ENCODE data around the gene ABHD5.

The ABHD5 gene

GRCh38 chr3:43768381-43768973 is 77.7 kb downstream of the ABHD5 start:
- TF ChIP-seq GATA3 (IDR thresholded peaks at IDR 0.05; ENCODE audit: low read depth, low read length), result no peak
- TF ChIP-seq GATA2 (IDR thresholded peaks at IDR 0.05; ENCODE audit: low read depth, low read length), result no peak

DNA sequence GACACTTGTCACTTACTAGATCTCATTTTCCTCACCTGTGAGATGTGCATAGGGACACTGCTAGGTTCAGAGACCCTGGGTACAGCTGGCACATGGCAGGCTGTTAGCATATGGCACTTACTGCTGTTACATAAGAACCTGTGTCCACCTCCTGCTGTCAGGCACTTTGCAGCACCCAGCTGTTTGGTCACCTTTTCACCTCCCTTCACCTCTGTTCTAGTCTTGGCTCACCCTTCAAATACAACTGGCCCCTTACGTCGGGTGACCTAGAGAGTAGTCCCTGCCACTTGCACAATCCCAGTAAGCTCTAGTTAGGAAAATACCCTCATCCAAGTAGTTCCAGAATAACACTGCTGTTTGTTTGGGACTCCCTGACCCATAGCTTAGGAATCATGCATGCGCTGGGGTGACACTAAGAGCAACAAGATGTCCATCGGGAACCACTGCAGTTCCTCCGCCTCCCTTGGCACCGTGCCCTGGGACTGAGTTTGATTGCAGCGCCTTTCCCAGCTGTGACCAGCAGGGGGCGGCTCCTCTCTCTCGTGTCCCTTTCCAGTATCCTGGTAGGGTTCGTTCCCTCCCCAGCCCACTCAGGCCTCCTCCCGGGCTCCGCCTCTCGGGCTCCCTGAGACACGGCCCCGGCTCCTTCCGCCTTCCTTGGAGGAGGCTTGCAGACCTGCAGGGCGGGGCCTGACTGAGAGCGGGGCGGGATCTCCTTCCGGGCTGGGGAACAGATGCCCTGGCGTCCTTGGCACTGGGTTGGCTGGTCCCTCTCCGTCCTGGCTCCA is 78.6 kb downstream of the ABHD5 start:
- TF ChIP-seq GATA2 (IDR thresholded peaks at IDR 0.05; ENCODE audit: low read depth, low read length) (no peak; the same call in 1 of the 2 replicates), GATA3 (IDR thresholded peaks at IDR 0.05; ENCODE audit: low read depth, low read length) (no peak)

- TF ChIP-seq GATA3 (IDR thresholded peaks at IDR 0.05; ENCODE audit: low read depth, low read length) (no peak), GATA2 (IDR thresholded peaks at IDR 0.05; ENCODE audit: low read depth, low read length) (no peak)
These were observed 79.2 kb downstream of the ABHD5 start for GRCh38 chr3:43769885-43770425.

DNA sequence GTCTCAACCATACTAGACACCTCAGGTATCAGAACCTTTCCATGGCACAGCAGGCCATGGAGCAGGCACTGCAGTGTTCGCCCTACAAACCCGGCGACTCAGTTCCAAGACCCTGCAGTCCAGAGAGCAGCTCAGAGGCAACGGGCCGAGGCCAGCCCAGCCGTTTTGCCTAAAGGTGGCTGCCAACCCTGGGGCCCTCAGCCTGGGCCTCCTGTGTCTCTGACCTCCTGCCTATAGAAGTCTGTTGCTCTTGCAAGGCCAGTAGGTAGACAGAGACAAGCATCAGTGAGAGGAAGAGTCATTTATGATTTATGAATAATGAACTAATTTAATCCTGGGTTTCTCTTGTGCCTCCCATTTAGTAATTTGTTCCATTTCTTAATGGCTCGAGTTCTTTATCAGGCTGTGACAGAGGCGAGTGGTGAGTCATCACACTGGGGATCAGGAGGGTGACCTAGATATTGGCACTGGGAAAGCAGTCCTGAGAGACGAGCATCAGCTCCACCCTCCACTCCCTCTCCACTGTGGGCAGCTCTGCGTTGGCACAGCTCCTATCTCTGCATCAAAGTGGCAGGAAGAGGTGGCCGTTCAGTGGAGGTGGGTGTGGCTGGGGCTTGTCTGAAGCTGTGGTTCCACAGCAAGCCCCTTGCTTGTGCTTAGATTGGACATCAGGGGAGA is 79.8 kb downstream of the ABHD5 start:
- TF ChIP-seq GATA3 (IDR thresholded peaks at IDR 0.05; ENCODE audit: low read depth, low read length) (peak; percentile 88), GATA2 (IDR thresholded peaks at IDR 0.05; ENCODE audit: low read depth, low read length) (peak; percentile 98)

- TF ChIP-seq GATA2 (IDR thresholded peaks at IDR 0.05; ENCODE audit: low read depth, low read length) (no peak), GATA3 (IDR thresholded peaks at IDR 0.05; ENCODE audit: low read depth, low read length) (no peak)
These were observed 80.9 kb downstream of the ABHD5 start for GRCh38 chr3:43771610-43772009.

GRCh38 chr3:43773273-43774094 is 82.7 kb downstream of the ABHD5 start:
- TF ChIP-seq GATA3 (IDR thresholded peaks at IDR 0.05; ENCODE audit: low read depth, low read length), result no peak
- no peak for TF ChIP-seq GATA2 (IDR thresholded peaks at IDR 0.05; ENCODE audit: low read depth, low read length)

DNA sequence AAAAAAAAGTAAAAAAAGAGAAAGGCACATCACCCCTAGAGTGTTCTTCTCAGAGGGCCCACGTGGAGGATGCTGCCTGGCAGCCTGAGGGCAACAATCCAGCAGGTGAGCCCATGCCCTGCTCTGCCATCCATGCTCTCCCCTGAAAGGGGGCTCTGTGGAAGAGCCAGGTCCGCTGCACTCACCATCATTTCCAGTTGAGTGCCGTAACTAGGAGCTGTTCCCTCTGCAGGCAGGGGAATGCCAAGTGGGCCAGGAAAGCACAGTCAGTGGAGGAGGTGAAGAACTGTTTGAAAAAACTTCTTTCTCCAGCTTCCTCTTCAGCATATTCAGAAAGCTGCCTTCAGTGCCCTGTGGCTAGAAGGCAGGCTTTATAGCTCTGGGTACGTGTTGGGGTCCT is 84.1 kb downstream of the ABHD5 start:
- TF ChIP-seq GATA3 (IDR thresholded peaks at IDR 0.05; ENCODE audit: low read depth, low read length), result no peak
- no peak for TF ChIP-seq GATA2 (IDR thresholded peaks at IDR 0.05; ENCODE audit: low read depth, low read length)

GRCh38 chr3:43776101-43776500 is 85.4 kb downstream of the ABHD5 start:
- TF ChIP-seq GATA3 (IDR thresholded peaks at IDR 0.05; ENCODE audit: low read depth, low read length) (no peak), GATA2 (IDR thresholded peaks at IDR 0.05; ENCODE audit: low read depth, low read length) (no peak)

GRCh38 chr3:43779850-43780249 is 89.1 kb downstream of the ABHD5 start:
- TF ChIP-seq GATA2 (IDR thresholded peaks at IDR 0.05; ENCODE audit: low read depth, low read length), result no peak
- no peak for TF ChIP-seq GATA3 (IDR thresholded peaks at IDR 0.05; ENCODE audit: low read depth, low read length)

- TF ChIP-seq GATA2 (IDR thresholded peaks at IDR 0.05; ENCODE audit: low read depth, low read length) (no peak), GATA3 (IDR thresholded peaks at IDR 0.05; ENCODE audit: low read depth, low read length) (no peak)
These were observed 91.8 kb downstream of the ABHD5 start for GRCh38 chr3:43782541-43782940.

All from SH-SY5Y (cell line).